Cerebellar nuclear complex (tissue), 1 donor: ENCODE data around the gene SEMA4D.

Experiments
- DNase-seq, 2 experiments: peaks; one replicate each; lab custom pipeline; 2025; lab: John Stamatoyannopoulos, UW

Gene SEMA4D

DNA sequence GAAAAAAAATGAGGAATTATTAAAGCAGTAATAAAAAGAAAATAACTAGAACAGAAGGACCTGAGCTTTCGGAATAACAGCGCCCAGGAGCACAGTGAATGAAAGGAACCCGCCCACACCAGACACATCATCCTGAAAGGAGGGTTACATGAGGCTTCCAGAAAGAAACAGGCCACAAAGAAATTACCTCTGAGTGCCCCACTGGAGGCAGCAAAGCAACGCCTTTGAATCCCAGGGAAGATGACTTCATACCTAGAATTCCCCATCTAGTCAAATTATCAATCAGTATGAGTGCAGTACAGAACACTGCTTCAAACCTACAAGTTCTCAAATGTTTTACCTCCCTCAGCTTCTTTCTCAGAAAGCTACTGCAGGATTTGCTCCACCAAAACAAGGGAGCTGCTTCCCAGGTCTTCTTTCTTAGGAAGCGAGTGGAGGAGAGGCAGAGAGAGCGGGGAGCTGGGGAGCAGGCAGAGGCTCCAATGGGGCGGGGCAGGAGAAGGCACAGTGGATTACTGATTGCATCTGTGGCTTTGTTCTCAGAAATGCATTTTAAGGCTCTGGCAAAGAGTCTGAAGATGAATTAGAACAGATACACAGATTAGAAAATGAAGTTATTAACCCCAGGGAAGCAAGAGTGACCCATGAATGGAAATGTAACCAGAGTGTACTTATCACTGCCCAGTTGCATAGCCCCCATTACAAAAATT is 87.1 kb downstream of the SEMA4D start:
- no peak for DNase-seq

DNA sequence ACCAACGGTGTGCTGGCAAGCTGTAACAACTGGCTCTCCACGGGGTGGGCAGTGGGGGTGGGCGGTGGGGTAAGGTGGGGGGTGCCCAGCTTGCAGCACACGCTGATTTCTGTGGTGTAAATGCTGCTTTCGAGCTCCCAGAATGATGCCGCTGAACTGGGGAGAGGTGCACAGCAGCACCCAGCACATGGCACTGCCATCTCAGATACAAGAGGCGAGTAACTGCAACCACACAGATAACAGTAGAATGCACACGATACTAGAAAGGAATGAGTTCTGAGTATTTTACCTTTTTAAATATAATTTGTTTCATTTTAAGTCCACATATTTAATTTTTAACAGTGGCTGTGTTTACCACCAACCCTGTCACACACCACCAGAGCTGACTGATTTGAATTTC is 87.9 kb downstream of the SEMA4D start:
- no peak for DNase-seq

DNA sequence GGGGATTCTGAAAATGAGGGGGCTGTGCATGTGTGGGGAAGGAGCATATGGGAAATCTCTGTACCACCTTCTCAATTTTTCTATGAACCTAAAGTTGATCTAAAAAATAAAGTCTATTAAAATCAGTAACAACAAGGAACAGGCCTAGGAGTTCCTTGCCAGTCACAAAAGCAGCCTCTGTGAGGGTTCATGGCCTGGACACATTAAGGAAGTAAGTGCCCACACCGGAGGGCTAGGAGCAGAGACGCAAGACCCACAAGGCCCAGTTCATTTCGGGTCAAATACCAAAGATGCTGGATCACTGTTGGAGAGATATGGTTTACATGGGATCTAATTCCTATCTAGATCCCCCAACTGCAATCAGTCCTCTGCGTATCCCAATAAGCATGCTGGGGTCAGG is 88.4 kb downstream of the SEMA4D start:
- no peak for DNase-seq

DNA sequence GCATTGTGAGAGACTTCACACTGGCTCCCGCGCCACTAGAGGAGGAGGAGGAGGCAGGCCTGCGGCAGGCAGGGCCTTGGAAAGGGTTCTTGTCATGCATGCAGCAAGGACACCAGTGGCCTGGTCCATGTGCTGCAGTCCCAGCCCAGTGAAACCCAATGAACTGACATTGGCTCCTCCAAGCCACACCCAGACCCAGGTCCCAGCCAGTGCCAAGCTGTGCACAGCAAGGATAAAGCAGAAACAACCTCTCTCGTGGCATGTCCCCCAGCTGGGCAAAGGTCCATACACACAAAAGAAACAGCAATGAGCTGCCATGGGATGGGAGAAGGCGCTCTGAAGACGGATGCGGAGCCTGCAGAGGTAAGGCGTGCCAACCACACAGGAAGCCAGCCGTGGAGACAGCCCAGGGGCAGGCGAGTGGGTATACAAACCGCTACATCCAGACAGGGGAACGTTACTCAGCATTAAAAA is 89.2 kb downstream of the SEMA4D start:
- no peak for DNase-seq

DNA sequence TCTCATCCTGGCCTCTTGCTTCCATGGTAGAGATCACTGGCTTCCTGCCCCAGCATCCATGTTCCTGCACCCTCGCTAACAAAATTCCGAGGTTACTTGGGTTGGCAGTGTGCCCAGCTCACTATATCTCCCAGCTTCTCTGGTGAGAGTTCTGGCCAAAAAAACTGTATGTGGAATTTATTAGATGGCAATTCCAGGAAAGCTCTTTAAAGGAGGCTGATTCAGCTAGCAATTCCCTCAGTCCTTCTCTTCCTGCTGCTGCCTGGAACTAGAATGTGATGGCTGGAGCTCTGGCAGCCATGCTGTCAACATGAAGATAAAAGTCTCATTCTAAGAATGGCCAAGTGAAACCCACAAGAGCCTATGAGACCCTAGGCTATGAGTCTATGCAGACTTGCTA is 90.8 kb downstream of the SEMA4D start:
- no peak for DNase-seq

DNA sequence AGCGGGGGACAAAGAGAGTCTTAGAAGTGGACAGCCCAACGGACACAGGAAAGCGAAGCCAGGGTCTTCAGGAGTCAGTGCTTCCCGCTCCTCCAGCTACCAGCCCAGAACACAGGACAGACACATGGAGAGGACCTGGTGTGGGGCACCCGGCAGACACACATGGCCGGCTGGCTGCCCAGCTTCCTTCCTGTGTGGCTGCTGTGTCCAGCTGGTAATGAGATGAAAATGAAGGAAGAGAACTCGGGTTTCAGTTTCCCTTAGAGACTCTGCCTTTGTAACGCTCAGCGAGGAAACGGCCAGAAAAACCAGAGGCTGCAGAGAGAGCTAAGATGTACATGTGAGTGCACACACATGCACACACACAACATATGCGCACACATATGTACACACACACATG is 92.1 kb downstream of the SEMA4D start:
- no peak for DNase-seq

DNA sequence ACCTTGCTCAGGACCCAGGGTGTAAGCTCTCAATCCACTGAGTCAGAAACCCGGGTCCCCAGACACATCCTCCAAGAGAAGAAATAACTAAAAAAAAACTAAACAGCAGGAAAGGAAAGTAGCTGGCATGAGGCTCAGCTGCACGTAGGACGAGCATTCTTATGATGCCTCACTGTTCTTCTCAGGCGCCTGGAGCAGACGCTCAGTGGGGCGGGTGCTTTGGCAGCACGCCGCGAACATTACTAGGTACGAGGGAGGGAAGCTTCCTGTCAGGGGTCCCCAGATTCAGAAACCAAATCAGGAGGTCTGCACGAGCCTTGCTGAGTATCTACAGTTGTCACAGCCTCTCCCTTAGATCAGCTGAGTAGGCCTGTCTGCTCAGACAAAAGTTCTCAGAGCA is 93.8 kb downstream of the SEMA4D start:
- DNase-seq, result no peak

DNA sequence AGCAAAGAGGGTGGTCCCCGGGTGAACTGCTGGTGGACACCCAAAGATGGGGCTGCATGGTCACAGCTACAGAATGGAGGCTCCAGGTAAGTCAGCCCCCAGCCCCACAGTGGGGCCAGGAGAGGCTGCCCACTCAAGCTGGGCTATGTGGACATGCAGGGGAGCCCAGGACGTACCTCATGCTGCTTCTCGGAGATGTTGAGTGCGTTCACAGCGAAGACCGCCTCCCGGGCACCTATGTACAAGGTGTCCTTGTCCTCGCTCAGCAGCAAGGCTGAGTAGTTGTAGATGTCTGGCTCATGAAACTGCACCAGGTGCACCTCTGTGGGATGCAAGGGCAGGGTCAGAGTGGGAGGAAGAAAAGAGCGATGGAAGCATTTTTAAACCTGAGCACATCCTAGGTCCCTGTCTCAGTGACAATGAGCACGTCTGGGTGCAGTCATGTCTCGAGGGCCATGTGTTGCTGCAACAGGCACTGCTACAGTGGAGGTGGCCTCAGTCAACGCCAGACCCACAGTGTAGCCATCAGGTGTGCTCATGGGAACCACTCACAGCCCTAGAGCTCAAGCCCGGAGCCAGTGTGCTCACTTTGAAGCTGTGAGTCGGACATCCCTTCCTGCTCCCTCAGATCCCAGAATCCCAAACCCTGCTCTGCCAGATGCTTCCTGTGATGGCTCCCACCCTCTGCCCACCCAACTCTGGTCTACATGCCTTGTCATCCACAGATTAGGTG is 95.1 kb downstream of the SEMA4D start:
- DNase-seq, result no peak

DNA sequence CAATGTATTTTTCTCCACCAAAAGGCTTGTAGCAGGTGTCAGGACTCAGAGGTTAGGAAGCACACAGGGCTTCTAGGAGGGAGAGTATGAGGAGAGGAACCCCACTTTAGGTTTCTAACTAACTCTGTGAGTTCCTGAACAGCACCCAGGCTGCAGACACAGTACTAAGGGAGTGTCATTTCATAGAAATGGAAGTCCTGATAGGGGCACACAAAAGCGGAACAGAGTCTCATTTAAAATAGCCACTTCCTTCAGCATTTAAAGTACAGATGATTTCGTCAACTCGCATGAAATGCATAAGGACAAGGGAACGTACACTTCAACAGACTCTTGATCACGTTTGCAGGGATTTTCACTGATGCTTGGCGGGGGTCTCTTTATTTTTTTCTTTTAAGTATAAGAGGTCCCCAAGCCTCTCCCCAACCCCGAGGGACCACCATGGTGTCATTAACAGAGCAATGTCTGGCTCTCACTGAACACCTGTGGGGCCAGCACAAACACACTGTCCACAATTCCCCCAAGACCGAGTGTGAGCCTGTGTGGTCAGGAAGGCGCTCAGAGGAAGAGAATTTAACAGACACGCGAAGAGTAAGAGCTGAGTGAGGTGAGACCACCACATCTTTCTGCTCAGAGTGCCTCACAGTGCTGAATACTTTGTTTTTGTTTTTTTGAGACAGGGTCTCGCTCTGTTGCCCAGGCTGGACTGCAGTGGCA is 97.4 kb downstream of the SEMA4D start:
- no peak for DNase-seq

DNA sequence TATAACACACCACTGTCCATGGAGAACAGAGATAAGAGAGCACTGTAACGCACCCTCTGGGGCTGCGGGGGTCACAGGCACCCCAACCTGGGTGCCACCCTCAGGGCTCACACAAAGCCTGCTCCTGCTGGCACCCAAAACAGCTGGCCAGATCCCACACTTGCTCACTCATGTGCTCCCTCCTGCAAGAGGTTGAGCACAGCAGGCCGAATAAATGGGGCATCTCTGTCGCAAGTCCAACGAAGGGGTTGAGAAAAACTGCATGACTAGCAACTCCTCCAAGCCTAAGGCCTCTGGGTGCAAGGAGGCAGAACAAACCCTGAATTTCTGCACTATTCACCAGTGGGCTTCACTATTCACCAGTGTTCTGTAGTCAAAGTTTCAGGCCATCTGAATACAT is 99.3 kb downstream of the SEMA4D start:
- no peak for DNase-seq

DNA sequence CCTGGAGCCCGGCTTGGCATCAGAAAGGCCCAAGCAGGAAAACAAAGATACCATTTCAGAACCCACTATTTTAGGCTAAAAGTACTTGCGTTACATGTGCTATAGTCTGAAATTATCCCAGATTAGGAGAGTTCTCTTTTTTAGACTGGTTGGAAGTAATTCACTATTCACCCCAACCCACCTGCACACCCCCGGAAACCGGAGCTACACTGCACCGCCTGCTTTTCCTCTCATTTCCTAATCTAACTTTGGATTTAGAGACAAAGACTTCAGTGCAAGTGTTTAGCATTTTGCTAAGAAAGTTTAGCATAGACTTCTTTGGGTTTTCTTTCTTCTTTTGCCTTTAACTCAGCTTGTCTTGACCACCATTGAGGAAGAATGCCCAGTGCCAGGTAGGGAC is 100.4 kb downstream of the SEMA4D start:
- DNase-seq, result no peak

DNA sequence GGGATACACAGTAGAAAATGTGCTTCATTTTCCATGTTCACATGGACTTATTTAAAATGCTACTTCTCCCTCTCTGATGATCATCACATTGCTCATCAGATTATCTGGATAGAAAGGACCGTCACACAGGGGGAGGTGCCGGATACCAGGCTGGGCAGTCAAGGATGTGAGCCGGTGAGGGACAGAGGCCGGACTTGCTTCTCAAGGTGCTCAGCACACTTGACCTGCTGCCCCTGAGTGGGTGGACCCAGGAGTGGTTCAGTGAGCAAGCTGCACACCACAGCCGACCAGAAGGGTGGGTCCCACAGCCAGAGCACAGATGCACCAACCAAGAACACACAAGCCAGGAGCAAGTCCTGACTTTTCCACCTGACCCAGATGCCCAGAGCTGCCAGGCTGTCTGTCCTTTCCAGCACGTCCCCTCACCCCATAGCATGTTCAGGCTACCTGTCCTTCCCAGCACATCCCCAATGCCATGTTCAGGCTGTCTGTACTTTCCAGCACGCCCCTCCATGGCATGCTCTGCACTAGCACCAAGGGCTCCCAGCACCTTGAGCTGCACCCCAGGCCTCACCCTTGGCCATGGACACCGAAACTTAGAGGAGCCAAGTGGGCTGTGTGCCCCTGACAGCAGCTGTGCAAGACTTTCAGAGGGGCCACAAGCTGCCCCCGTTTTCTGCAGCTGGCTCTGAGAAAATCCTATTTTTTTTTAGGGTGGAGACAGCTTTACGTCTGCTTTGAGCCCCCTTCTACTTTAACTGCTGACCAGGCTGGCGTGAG is 101.8 kb downstream of the SEMA4D start:
- no peak for DNase-seq

DNA sequence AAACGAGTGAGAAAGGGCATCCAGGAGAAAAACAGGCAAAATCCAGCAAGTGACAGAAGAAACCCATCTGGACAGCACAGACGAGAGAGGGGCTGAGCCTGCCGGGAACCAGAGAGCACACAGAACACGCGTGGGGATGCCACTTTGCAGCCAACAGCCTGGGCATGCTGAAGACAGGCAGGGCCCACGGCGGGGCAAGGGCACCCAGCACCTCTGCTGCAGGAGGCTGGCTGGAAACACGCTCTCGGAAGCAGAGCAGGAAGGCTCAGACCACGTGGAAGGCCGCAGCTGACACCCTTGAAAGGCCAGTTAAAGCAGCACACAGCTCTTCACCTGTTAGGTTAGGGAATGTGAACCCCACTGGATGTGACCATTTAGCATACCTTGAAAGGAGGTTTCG is 103.5 kb downstream of the SEMA4D start:
- DNase-seq, result no peak

DNA sequence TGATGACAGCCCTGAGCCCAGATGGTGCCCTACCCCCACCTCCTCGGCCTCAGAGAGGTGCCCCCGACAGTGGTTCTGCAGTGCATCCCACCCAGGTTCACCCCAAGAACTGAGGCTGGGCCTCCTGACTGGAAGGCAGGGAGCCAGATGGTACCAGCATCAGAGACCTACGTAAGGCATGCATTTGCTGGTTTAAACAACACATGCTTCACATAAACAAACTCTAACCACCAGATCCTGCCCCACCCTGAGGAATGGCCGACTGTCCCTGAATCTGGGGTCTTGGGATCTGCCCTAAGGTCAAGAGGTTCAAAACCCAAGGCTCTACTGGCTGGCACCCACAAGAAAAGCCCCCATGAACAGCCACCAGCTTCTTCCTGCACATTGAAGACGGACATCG is 106.3 kb downstream of the SEMA4D start:
- no peak for DNase-seq

DNA sequence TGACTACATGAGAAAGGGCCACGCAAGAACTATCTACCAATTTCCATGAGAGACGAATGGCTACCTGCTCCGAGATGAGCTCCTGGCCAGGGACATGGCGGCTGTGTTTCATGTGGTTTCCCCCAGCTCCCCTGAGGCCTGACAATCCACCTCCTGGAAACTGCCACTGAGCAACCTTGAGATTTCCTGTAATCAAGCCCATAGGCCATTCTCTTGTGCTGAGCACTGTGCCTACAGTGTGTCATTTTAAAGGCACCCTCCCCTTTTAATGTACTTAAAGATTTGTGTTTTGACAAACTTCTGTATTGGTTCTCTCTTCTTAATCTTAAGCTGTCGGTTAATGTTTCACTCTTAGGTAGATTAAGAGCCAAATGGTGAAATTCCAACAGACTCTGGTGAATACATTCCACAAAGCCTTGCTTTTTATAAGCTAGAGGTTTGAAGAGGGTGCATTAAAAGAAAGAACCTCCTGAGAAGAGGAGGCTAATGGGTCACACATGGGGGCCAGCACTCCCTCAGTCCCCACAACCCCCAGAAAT is 107.3 kb downstream of the SEMA4D start:
- DNase-seq, result no peak

DNA sequence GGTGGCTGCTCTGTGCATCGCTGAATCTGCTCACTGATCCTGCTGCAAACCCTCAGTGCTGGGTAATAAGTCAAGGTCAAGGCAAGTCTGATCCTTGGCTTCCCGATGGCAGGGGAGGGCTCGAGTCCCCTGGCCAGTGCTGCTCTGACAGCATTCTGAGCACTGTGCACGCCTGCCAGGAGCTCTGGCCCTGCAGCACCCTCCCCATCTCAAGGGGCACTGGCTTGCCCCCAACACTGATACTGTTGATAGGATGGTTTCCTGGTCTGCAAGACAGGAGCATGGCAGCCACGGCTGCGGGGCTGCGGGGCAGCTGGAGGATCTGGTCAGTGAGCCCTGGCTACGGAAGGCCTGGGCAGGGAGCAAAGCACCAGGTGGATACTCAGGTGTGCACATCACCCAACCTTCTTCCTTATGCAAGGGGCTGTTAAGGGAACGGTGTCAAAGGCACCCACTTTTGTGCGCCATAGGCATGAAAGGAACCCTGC is 107.8 kb downstream of the SEMA4D start:
- no peak for DNase-seq

DNA sequence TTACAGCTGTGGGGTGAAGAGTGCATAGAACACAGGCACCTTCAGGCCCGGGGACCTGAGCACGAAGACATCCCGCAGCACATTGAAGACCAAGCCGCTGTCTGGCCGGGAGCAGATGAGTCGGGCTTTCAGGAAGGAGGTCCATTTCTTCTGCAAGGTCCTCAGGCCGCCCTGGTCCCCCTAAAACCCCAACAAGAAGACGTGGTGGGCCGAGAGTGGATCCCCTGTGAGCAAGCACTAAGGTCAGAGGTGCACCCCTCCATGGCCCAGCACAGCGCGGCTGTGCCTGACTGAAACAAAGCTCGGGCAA is 109.1 kb downstream of the SEMA4D start:
- no peak for DNase-seq

DNA sequence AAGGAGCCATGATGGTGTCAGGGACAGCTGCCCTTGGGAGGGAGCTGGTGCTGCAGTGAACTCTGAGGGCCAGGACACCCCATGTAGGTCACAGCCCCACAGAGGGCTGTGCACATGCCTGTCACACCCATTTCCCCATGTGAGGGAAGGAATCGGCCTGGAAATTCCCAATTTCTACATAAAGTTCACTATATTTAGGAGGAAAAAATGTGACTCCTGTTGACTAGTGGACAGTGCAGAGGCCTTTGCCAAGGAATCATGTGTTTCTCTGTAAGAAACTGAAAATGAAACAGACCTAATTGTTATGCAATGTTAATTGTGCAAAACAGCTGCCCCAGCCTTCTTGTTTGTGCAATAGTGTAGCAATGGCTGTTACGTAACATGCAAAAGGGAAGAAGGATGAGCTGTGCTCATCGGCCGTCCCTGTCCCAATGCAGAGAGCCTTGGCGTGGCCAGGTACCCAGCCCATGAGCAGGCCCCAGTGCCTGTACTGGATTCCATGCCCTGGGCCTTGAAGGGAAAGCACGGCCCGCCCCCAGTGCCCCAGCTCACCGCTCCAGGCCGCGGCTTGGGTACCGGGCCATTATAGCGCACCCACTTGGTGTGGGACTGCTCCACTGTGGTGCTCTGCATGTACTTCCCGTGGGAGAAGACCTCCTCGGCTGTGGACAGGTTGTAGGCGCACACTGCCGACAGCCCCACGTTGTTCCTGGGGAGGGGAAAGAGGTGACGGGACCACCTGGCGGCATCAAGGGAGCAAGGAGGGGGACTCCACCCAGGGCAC is 109.6 kb downstream of the SEMA4D start:
- no peak for DNase-seq

DNA sequence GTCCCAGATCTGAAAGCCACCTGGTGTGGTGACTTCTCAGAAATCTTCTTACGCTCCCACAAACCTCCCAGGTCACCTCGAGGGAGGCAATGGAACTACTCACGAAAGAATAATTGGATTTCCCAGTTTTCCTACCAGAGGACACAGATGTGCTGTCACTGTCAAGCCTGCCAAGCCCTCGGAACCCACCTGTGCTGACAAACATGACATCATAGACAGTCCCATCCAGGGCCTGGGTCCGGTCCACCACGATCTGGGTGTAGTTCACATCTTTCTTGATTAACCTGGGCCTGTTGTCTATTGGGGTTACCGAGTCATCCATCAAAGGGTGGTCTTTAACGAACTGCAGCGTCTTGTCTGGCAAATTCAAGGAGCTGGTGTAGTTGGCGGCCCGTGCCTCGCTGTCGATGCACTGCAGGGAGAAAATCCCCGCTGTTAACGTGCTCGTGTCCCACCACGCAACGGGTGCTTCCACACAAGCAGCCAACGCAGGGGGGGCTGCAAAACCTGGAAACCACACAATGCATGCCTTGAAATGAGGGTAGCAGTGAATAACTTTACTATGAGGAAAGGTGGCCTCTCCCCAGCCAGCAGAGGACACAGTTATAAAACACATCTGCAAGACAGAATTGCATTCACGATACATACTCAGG is 110.6 kb downstream of the SEMA4D start:
- no peak for DNase-seq

DNA sequence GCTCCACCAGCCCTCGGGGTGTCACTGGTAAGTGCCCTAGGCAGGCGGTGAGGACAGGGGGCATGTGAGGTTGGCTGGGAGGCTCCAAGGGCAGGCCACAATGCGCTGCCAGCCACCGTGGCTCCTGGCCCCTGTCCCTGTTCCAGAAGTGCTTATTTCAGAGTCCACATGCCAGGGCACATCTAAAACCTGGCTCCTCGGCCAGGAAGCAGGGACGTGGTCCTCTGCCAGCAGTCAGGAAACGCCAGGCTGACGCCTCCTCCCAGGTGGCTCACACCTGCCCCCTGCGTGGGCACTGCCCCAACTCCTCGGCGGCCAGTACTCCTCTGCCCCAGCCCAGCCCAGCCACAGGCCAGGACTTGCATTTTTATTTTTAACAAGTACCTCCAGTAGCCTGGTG is 111.1 kb downstream of the SEMA4D start:
- DNase-seq, result no peak

DNA sequence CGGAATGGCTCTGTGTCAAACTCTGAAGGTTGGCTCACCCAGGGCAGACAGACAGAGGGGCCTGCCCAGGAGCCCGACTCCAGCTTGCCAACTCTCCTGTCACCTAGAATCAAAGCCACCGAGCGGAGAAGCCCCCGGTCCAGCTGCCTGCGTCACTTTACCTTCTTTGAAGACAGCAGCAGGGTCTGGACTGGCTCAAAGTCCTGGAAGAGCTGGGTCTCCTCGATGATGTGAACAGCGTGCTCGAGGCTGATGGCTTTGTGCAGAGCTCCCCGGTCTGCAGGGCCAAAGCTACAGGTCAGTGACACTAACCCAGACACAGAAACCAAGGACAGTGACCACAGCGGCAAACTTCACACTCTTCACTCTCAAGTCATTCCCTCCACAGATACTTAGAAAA is 111.7 kb downstream of the SEMA4D start:
- DNase-seq, result no peak
